Keratinocyte (primary cell): ENCODE data around the gene DMAC1. TPM values are rescaled to one million over a fixed set of nuclear protein-coding genes. Genes with fewer than 3 reads are reported as not detected.

Experiments
- DNase-seq: peaks from one replicate; pipeline ENCODE4 v3.0.0-alpha.2; 2011; ENCODE audit warnings: low read depth, missing footprints, low spot score
- FAIRE-seq: peaks from 2 replicates; lab custom pipeline; 2011; peaks lifted over from hg19 to GRCh38; lab: Jason Lieb, UNC
- H2AFZ ChIP-seq: 2 replicates; pipeline ENCODE4 v1.6.0; 2012; ENCODE audit warnings: low read length, control low read depth, inconsistent platforms; ENCODE audit not compliant: control insufficient read depth
- H3K27ac ChIP-seq: 2 replicates; pipeline ENCODE4 v1.5.1; 2011; ENCODE audit warnings: low read length; ENCODE audit not compliant: control insufficient read depth, insufficient read depth
- H3K27me3 ChIP-seq: 3 replicates; pipeline ENCODE4 v1.6.0; 2011; ENCODE audit warnings: low read length; ENCODE audit not compliant: control insufficient read depth, insufficient read depth; ENCODE audit errors: extremely low read depth
- H3K36me3 ChIP-seq, 2 experiments: 2 replicates in 1 of 2; 3 replicates in 1 of 2; pipeline ENCODE4 v1.5.1; 2011; ENCODE audit warnings: low read length in 2 of 2, mild to moderate bottlenecking in 1 of 2; ENCODE audit not compliant: control insufficient read depth in 2 of 2, insufficient read depth in 2 of 2; ENCODE audit errors: extremely low read depth in 1 of 2
- H3K4me1 ChIP-seq: 3 replicates; pipeline ENCODE4 v1.5.1; 2011; ENCODE audit warnings: low read length; ENCODE audit not compliant: control insufficient read depth, insufficient read depth; ENCODE audit errors: extremely low read depth
- H3K4me2 ChIP-seq: 3 replicates; pipeline ENCODE4 v1.6.0; 2011; ENCODE audit warnings: low read depth, low read length; ENCODE audit not compliant: control insufficient read depth, insufficient read depth; ENCODE audit errors: extremely low read depth
- H3K4me3 ChIP-seq, 3 experiments: fragments of 200-600 bp in 1 of 3; sonication (generic) in 1 of 3; 2 replicates in 2 of 3; 3 replicates in 1 of 3; pipeline ENCODE4 v1.5.1; 2011 to 2016; ENCODE audit warnings: low read length in 3 of 3, mild to moderate bottlenecking in 3 of 3, control low read depth in 2 of 3, inconsistent platforms in 1 of 3, low read depth in 1 of 3, mixed read lengths in 1 of 3, mixed run types in 1 of 3, moderate library complexity in 1 of 3; ENCODE audit not compliant: control insufficient read depth in 2 of 3, insufficient read depth in 2 of 3; ENCODE audit errors: extremely low read depth in 1 of 3
- H3K79me2 ChIP-seq: 2 replicates; pipeline ENCODE4 v1.6.0; 2012; ENCODE audit warnings: low read length; ENCODE audit not compliant: control insufficient read depth, insufficient read depth
- H3K9ac ChIP-seq: 3 replicates; pipeline ENCODE4 v1.6.0; 2011; ENCODE audit warnings: low read length; ENCODE audit not compliant: control insufficient read depth, insufficient read depth; ENCODE audit errors: extremely low read depth
- H3K9me1 ChIP-seq: 3 replicates; pipeline ENCODE4 v1.6.0; 2011; ENCODE audit warnings: low read length; ENCODE audit not compliant: control insufficient read depth, insufficient read depth; ENCODE audit errors: extremely low read depth
- H3K9me3 ChIP-seq: 2 replicates; pipeline ENCODE4 v1.5.1; 2012; ENCODE audit warnings: low read depth, low read length; ENCODE audit not compliant: control insufficient read depth
- H4K20me1 ChIP-seq: 3 replicates; pipeline ENCODE4 v1.6.0; 2011; ENCODE audit warnings: low read length; ENCODE audit not compliant: control insufficient read depth, insufficient read depth; ENCODE audit errors: extremely low read depth
- CTCF ChIP-seq, 3 experiments: IDR thresholded peaks in 1 of 3; conservative IDR thresholded peaks in 1 of 3; optimal IDR thresholded peaks in 1 of 3; 2 replicates in 2 of 3; 3 replicates in 1 of 3; pipeline versions ENCODE3 to v1.5.1; 2011; ENCODE audit warnings: low read length in 3 of 3, mild to moderate bottlenecking in 3 of 3, moderate library complexity in 2 of 3, control low read depth in 1 of 3, inconsistent platforms in 1 of 3; ENCODE audit not compliant: insufficient read depth in 2 of 3; ENCODE audit errors: extremely low read depth in 1 of 3
- EZH2 ChIP-seq: IDR thresholded peaks from one replicate; pipeline ENCODE4 v1.6.1; 2012; ENCODE audit warnings: inconsistent platforms, mild to moderate bottlenecking, low read length, moderate library complexity
- dilution Hi-C: fragments of 300-500 bp; cut with MboI; formaldehyde crosslinking; loops from one replicate; pipeline ENCODE4 v1.7.0; 2020; ENCODE audit warnings: low sequenced_read_pairs; ENCODE audit not compliant: extremely low pct_ligation_motif_present
- polyA plus RNA-seq, 5 experiments: library from polyadenylated mRNA; depleted of rRNA in 3 of 5; stranded (reverse) in 3 of 5; stranded (forward) in 1 of 5; unstranded in 1 of 5; fragments of >200 nt; gene quantifications; 1 replicate in 1 of 5; 2 replicates in 3 of 5; 3 replicates in 1 of 5; pipeline versions ENCODE4 v1.2.1 to v1.2.3, GENCODE V29; 2011 to 2012; ENCODE audit warnings: missing spikeins in 2 of 5, low read depth in 1 of 5, low replicate concordance in 1 of 5

The DMAC1 gene
- polyA plus RNA-seq, 1 donor (not counting 4 experiments of a cell fraction or from before 2014, with no cell fraction given), result 71.4 TPM

- no peaks in the 10 kb centered on the region for H4K20me1 ChIP-seq
- dilution Hi-C loops, result no loop called here
- no peak overlapping the region for H2AFZ ChIP-seq
- no peaks in the 10 kb centered on the region for H3K27me3 ChIP-seq
- H3K4me3 ChIP-seq, result no peak overlapping the region
- H3K27ac ChIP-seq, result no peak overlapping the region
- DNase-seq, result no peak
- no peak overlapping the region for H3K4me2 ChIP-seq
- H3K4me1 ChIP-seq, result no peaks in the 10 kb centered on the region
- H3K36me3 ChIP-seq, result no peaks in the 10 kb centered on the region
- no peaks in the 10 kb centered on the region for H3K79me2 ChIP-seq
- no peaks in the 10 kb centered on the region for H3K9me1 ChIP-seq
- FAIRE-seq, result no peak
- H3K9me3 ChIP-seq, result no peaks in the 10 kb centered on the region
- no peak overlapping the region for H3K9ac ChIP-seq
- no peak for TF ChIP-seq CTCF (optimal IDR thresholded peaks at IDR 0.05 in 1 of 3, IDR thresholded peaks at IDR 0.05 in 1 of 3, conservative IDR thresholded peaks at IDR 0.05 in 1 of 3; ENCODE audit: extremely low read depth in 1 of 3, insufficient read depth in 2 of 3, low read length in 3 of 3)
- no peak for TF ChIP-seq EZH2
Measured at GRCh38 chr9:7848498-7848897, 48.9 kb upstream of the DMAC1 start.

GRCh38 chr9:7844242-7844641 is 44.7 kb upstream of the DMAC1 start:
- H3K4me3 ChIP-seq, result no peak overlapping the region
- FAIRE-seq (no peak), DNase-seq (no peak)
- no peaks in the 10 kb centered on the region for H3K4me1 ChIP-seq
- H3K4me2 ChIP-seq, result no peak overlapping the region
- dilution Hi-C loops, result no loop called here
- H3K27ac ChIP-seq, result no peak overlapping the region
- no peaks in the 10 kb centered on the region for H3K9me1 ChIP-seq
- no peak overlapping the region for H3K9ac ChIP-seq
- H4K20me1 ChIP-seq, result no peaks in the 10 kb centered on the region
- H3K27me3 ChIP-seq, result no peaks in the 10 kb centered on the region
- H2AFZ ChIP-seq, result no peak overlapping the region
- TF ChIP-seq CTCF (optimal IDR thresholded peaks at IDR 0.05 in 1 of 3, IDR thresholded peaks at IDR 0.05 in 1 of 3, conservative IDR thresholded peaks at IDR 0.05 in 1 of 3; ENCODE audit: extremely low read depth in 1 of 3, insufficient read depth in 2 of 3, low read length in 3 of 3) (peak in 2 of 3 experiments; percentile 24 to 27), EZH2 (no peak)
- H3K79me2 ChIP-seq, result no peaks in the 10 kb centered on the region
- H3K9me3 ChIP-seq, result no peaks in the 10 kb centered on the region
- H3K36me3 ChIP-seq, result no peaks in the 10 kb centered on the region
